CD14-positive monocyte (primary cell): ENCODE measurements around the gene ACOT7. TPM values are rescaled to one million over a fixed set of nuclear protein-coding genes. Genes with fewer than 3 reads are reported as not detected.

Experiments
- DNase-seq, 3 donors: peaks; one replicate each; pipeline ENCODE4 v3.0.0-alpha.2; 2011 to 2022
- H2AFZ ChIP-seq: 2 replicates; pipeline ENCODE4 v1.6.0; 2012; ENCODE audit warnings: mild to moderate bottlenecking, low read depth, low read length, inconsistent platforms; ENCODE audit not compliant: insufficient read depth, poor library complexity, severe bottlenecking
- H3K27ac ChIP-seq, 2 donors: 1 replicate in 1 of 2; 2 replicates in 1 of 2; pipeline ENCODE4 v1.5.1; 2012 to 2013; ENCODE audit warnings: low read length in 2 of 2, control low read depth in 1 of 2, inconsistent platforms in 1 of 2, low read depth in 1 of 2, mild to moderate bottlenecking in 1 of 2
- H3K27me3 ChIP-seq, 2 donors: one replicate each; pipeline versions ENCODE4 v1.6.0 to v1.6.1; 2011 to 2013; ENCODE audit warnings: low read length in 2 of 2; ENCODE audit not compliant: control insufficient read depth in 2 of 2, insufficient read depth in 2 of 2
- H3K36me3 ChIP-seq, 2 donors: replicated peaks in 1 of 2; 1 replicate in 1 of 2; 2 replicates in 1 of 2; pipeline versions ENCODE4 v1.5.1 to v1.6.1; 2012 to 2013; ENCODE audit warnings: low read length in 2 of 2, control low read depth in 1 of 2, inconsistent platforms in 1 of 2, mild to moderate bottlenecking in 1 of 2; ENCODE audit not compliant: insufficient read depth in 2 of 2, control insufficient read depth in 1 of 2
- H3K4me1 ChIP-seq, 2 donors: 1 replicate in 1 of 2; 2 replicates in 1 of 2; pipeline versions ENCODE4 v1.5.1 to v1.6.1; 2012 to 2013; ENCODE audit warnings: low read length in 2 of 2, control low read depth in 1 of 2, inconsistent platforms in 1 of 2, mild to moderate bottlenecking in 1 of 2, moderate library complexity in 1 of 2; ENCODE audit not compliant: insufficient read depth in 2 of 2, control insufficient read depth in 1 of 2
- H3K4me2 ChIP-seq: replicated peaks from 2 replicates; pipeline ENCODE3; 2012; ENCODE audit warnings: low read length, moderate library complexity, mild to moderate bottlenecking; ENCODE audit not compliant: poor library complexity, severe bottlenecking; ENCODE audit errors: extremely low read depth
- H3K4me3 ChIP-seq, 3 experiments: fragments of 200-600 bp in 1 of 3; sonication (generic) in 1 of 3; replicated peaks in 1 of 3; 1 replicate in 2 of 3; 2 replicates in 1 of 3; pipeline ENCODE4 v1.5.1; 2011 to 2013; ENCODE audit warnings: low read length in 3 of 3, mild to moderate bottlenecking in 3 of 3, control low read depth in 2 of 3, low read depth in 2 of 3, inconsistent platforms in 1 of 3, moderate library complexity in 1 of 3
- H3K79me2 ChIP-seq: 2 replicates; pipeline ENCODE4 v1.6.0; 2012; ENCODE audit warnings: mild to moderate bottlenecking, control low read depth, inconsistent platforms, low read length, moderate library complexity; ENCODE audit not compliant: insufficient read depth
- H3K9ac ChIP-seq: 2 replicates; pipeline ENCODE4 v1.6.0; 2017; ENCODE audit warnings: low read length, mild to moderate bottlenecking; ENCODE audit not compliant: insufficient read depth, poor library complexity, severe bottlenecking
- H3K9me3 ChIP-seq, 2 donors: replicated peaks in 1 of 2; 1 replicate in 1 of 2; 2 replicates in 1 of 2; pipeline versions ENCODE4 v1.5.1 to v1.6.1; 2012 to 2013; ENCODE audit warnings: low read length in 2 of 2, control low read depth in 1 of 2; ENCODE audit not compliant: control insufficient read depth in 1 of 2, insufficient read depth in 1 of 2
- H4K20me1 ChIP-seq: 2 replicates; pipeline ENCODE4 v1.6.0; 2012; ENCODE audit warnings: mild to moderate bottlenecking, low read length, control low read depth, moderate library complexity; ENCODE audit not compliant: insufficient read depth
- H3K27ac Mint-ChIP-seq, 7 donors: one replicate each; pipeline ENCODE4 v1.8.0; 2020; ENCODE audit warnings: mild to moderate bottlenecking in 7 of 7, mixed read lengths in 7 of 7, moderate library complexity in 6 of 7, inconsistent platforms in 2 of 7
- H3K27me3 Mint-ChIP-seq, 3 donors: one replicate each; pipeline ENCODE4 v1.8.0; 2021 to 2022; ENCODE audit warnings: low read depth in 3 of 3, mild to moderate bottlenecking in 3 of 3, mixed read lengths in 3 of 3, moderate library complexity in 3 of 3, inconsistent platforms in 1 of 3
- H3K36me3 Mint-ChIP-seq, 2 donors: one replicate each; pipeline ENCODE4 v1.8.0; 2020; ENCODE audit warnings: mixed read lengths in 2 of 2, inconsistent platforms in 1 of 2, mild to moderate bottlenecking in 1 of 2
- H3K4me1 Mint-ChIP-seq: one replicate; pipeline ENCODE4 v1.8.0; 2020; ENCODE audit warnings: mild to moderate bottlenecking, mixed read lengths
- H3K4me3 Mint-ChIP-seq, 2 donors: one replicate each; pipeline ENCODE4 v1.8.0; 2020; ENCODE audit warnings: mild to moderate bottlenecking in 2 of 2, mixed read lengths in 2 of 2, moderate library complexity in 1 of 2
- H3K9me3 Mint-ChIP-seq, 7 donors: one replicate each; pipeline ENCODE4 v1.8.0; 2020 to 2022; ENCODE audit warnings: mixed read lengths in 7 of 7, mild to moderate bottlenecking in 6 of 7, moderate library complexity in 6 of 7, inconsistent platforms in 2 of 7
- WGBS: methylation state at CpG from one replicate; pipeline ENCODE4 v1.1.5; 2013; ENCODE audit warnings: missing lambda C conversion rate; ENCODE audit not compliant: insufficient coverage; 5-methylcytosine and 5-hydroxymethylcytosine counted together
- intact Hi-C, 2 donors: fragments of 100-400 bp; cut with micrococcal nuclease; formaldehyde crosslinking; loops; one replicate each; pipeline versions ENCODE4 v1.15.0 to v1.15.1; 2023
- polyA plus RNA-seq, 3 donors: library from polyadenylated mRNA; depleted of rRNA in 1 of 3; unstranded in 2 of 3; stranded (reverse) in 1 of 3; fragments of 300-500 nt in 2 of 3; fragments of >200 nt in 1 of 3; fragmentation: Illumina TruSeq in 2 of 3; gene quantifications; 1 replicate in 2 of 3; 2 replicates in 1 of 3; pipeline ENCODE4 v1.2.3, GENCODE V29; 2012 to 2021
- TF ChIP-seq, protein P1 (sequence below): fragments of 200-600 bp; IDR thresholded peaks from one replicate; pipeline ENCODE4 v1.8.0; 2022; ENCODE audit warnings: antibody characterized with exemption, mild to moderate bottlenecking

The ACOT7 gene
- polyA plus RNA-seq, 3 donors: 0.63 to 4.3 (median 1.4) TPM

DNA sequence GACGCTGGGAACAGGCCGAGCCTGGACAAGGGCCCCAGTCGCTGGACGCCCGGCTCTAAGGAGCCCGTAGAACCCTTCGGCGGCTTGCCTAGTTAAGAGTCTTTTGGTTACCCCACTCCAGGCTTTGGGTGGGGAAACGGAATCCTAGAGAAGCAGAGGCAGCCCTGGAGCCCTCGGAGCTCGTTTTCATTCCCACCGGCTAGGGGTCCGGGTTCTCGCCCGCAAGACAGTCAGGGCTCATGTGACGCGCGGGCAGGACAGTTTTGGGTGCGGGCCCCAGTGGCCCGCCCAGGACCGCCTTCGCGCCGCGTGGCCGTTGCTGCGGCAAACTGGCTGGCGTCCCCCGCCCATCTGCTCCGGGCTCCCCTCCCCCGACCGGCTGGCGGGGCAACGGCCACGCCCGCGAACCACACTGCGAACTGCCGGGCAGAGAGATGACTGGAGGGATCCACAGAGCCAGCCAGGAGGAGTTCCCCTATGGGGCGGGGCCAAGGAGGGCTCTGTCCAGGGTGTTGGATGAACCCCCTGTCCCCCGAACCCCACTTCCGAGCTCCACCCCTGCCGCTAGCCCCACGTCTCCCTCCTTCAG, 27.0 kb upstream of the ACOT7 start:
- Histone ChIP-seq H2AFZ (no peak overlapping the region), H3K27me3 (peaks cover 36 to 80% of the 10 kb centered on the region in 2 donors), H3K79me2 (no peaks in the 10 kb centered on the region), H3K4me2 (no peak overlapping the region), H3K4me3 (no peak overlapping the region), H3K9me3 (peaks cover 0 to 12% of the 10 kb centered on the region in 2 donors), H4K20me1 (no peaks in the 10 kb centered on the region), H3K27ac (no peak overlapping the region), H3K9ac (no peak overlapping the region), H3K36me3 (no peaks in the 10 kb centered on the region), H3K4me1 (peaks cover 0 to 6% of the 10 kb centered on the region in 2 donors)
- TF ChIP-seq, protein P1, sequence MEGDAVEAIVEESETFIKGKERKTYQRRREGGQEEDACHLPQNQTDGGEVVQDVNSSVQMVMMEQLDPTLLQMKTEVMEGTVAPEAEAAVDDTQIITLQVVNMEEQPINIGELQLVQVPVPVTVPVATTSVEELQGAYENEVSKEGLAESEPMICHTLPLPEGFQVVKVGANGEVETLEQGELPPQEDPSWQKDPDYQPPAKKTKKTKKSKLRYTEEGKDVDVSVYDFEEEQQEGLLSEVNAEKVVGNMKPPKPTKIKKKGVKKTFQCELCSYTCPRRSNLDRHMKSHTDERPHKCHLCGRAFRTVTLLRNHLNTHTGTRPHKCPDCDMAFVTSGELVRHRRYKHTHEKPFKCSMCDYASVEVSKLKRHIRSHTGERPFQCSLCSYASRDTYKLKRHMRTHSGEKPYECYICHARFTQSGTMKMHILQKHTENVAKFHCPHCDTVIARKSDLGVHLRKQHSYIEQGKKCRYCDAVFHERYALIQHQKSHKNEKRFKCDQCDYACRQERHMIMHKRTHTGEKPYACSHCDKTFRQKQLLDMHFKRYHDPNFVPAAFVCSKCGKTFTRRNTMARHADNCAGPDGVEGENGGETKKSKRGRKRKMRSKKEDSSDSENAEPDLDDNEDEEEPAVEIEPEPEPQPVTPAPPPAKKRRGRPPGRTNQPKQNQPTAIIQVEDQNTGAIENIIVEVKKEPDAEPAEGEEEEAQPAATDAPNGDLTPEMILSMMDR: no peak
- no peak overlapping the region for H3K27ac Mint-ChIP-seq
- peaks cover 69 to 94% (median 73%) of the 10 kb centered on the region in 3 donors for H3K27me3 Mint-ChIP-seq
- H3K36me3 Mint-ChIP-seq: no peaks in the 10 kb centered on the region
- WGBS: 6% methylated on average over 39 of the region's 44 CpGs
- H3K9me3 Mint-ChIP-seq: peaks cover 0 to 12% (median 5%) of the 10 kb centered on the region in 7 donors
- H3K4me1 Mint-ChIP-seq: peaks cover 6% of the 10 kb centered on the region
- intact Hi-C loops: no loop called here
- H3K4me3 Mint-ChIP-seq: peak overlapping the region in 1 of 2 donors; percentile 73
- no peak for DNase-seq

DNA sequence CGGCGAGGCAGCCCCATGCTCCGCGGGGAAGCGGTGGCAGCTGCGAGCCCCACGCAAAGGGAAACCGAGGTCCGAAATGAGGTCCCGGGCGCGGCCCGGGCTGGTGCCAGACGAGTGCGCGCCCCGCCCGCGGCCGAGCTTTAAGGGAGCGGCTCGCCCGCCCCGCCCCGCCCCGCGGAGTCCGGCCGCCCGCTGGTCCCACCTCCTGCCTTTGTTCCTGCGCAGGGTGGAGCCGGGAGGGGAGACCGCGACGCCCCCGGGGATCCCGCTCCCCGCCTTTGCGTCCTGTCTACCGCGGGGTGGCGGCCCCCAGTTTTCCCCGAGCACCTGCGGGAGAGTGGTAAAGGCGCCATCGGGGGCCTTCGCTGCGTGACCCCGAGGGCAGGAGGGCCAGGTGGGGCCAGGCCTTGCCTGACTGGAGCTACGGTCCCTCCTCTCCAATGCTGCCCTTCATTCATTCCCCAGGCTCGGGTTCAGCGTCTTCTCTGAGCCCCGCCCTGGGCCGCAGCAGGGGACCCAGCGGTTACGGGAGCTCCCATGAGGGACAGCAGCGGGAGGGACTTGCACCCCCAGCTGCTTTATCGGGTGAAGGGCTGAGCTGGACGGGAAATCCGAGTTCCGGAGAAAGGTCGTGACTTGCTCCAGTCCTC, 26.4 kb upstream of the ACOT7 start, which contains the start of gene HES2:
Gene HES2 (minus strand): TSS at position 116 of the 650 bp plus-strand sequence. CDS start 99 bp downstream, at position 17.
- peaks cover 0 to 3% of the 10 kb centered on the region in 2 donors for H3K4me1 ChIP-seq
- WGBS: under 1% methylated on average over 62 of the region's 62 CpGs
- intact Hi-C loops: no loop called here

More for the DNA sequence above, 26.4 kb upstream of the ACOT7 start, which contains the start of gene HES2:
- H3K27me3 Mint-ChIP-seq: peaks cover 68 to 95% (median 72%) of the 10 kb centered on the region in 3 donors
- Histone ChIP-seq H3K79me2 (no peaks in the 10 kb centered on the region), H4K20me1 (no peaks in the 10 kb centered on the region), H3K9me3 (peaks cover 0 to 12% of the 10 kb centered on the region in 2 donors), H3K4me2 (no peak within 1 kb of the TSS), H2AFZ (no peak within 1 kb of the TSS), H3K27me3 (peaks cover 36 to 80% of the 10 kb centered on the region in 2 donors), H3K9ac (no peak within 1 kb of the TSS), H3K27ac (no peak within 1 kb of the TSS), H3K36me3 (no peaks in the 10 kb centered on the region), H3K4me3 (no peak within 1 kb of the TSS)
- H3K9me3 Mint-ChIP-seq: peaks cover 0 to 12% (median 5%) of the 10 kb centered on the region in 7 donors
- peak within 1 kb of the TSS in 1 of 2 donors; percentile 73 for H3K4me3 Mint-ChIP-seq
- H3K36me3 Mint-ChIP-seq: no peaks in the 10 kb centered on the region
- H3K4me1 Mint-ChIP-seq: peaks cover 8% of the 10 kb centered on the region
- TF ChIP-seq, protein P1: no peak
- H3K27ac Mint-ChIP-seq: no peak within 1 kb of the TSS
- no peak for DNase-seq
